Activated CD8-positive, alpha-beta T cell treated with anti-CD3 and anti-CD28 coated beads for 36 hours (primary cell): ENCODE measurements around the gene CDKN1C. TPM values are rescaled to one million over a fixed set of nuclear protein-coding genes. Genes with fewer than 3 reads are reported as not detected.

ENCODE experiments used
- ATAC-seq: fragments of 200-7000 bp; cut with Tn5 transposase; one replicate; pipeline ENCODE4 v1.10.0; 2021; ENCODE audit warnings: mild to moderate bottlenecking, moderate library complexity
- CTCF ChIA-PET: fragments of 350-600 bp; sonication (Branson Sonifier 250); formaldehyde crosslinking; loops from one replicate; lab custom pipeline; 2021; ENCODE audit warnings: antibody characterized with exemption; lab: Charles Lee
- POLR2A ChIA-PET: fragments of 350-600 bp; sonication (Branson Sonifier 250); formaldehyde crosslinking; loops from one replicate; lab custom pipeline; 2021; ENCODE audit warnings: antibody characterized with exemption; lab: Charles Lee
- DNase-seq: peaks from one replicate; pipeline ENCODE4 v3.0.0-alpha.2; 2020
- H3K27ac Mint-ChIP-seq: one replicate; pipeline ENCODE4 v1.8.0; 2021; ENCODE audit warnings: mild to moderate bottlenecking, mixed read lengths
- H3K27me3 Mint-ChIP-seq: one replicate; pipeline ENCODE4 v1.8.0; 2021; ENCODE audit warnings: mixed read lengths
- H3K36me3 Mint-ChIP-seq: one replicate; pipeline ENCODE4 v1.8.0; 2021; ENCODE audit warnings: low read depth, mixed read lengths
- H3K4me1 Mint-ChIP-seq: one replicate; pipeline ENCODE4 v1.8.0; 2021; ENCODE audit warnings: low read depth, mixed read lengths
- H3K4me3 Mint-ChIP-seq: one replicate; pipeline ENCODE4 v1.8.0; 2021; ENCODE audit warnings: mild to moderate bottlenecking, moderate library complexity, mixed read lengths
- H3K9me3 Mint-ChIP-seq: one replicate; pipeline ENCODE4 v1.8.0; 2021; ENCODE audit warnings: mixed read lengths
- intact Hi-C: fragments of 100-400 bp; cut with micrococcal nuclease; formaldehyde crosslinking; loops from one replicate; pipeline ENCODE4 v1.10.0; 2022
- total RNA-seq, 2 experiments: library from RNA; stranded (reverse); gene quantifications; one replicate each; pipeline ENCODE4 v1.2.3, GENCODE V29; 2021
- TF ChIP-seq, protein P1 (sequence below): fragments of 200-600 bp; IDR thresholded peaks from one replicate; pipeline ENCODE4 v1.8.0; 2022; ENCODE audit warnings: antibody characterized with exemption, mild to moderate bottlenecking

CDKN1C gene
- total RNA-seq, 2 experiments from 2014 or later: 1.6 TPM

DNA sequence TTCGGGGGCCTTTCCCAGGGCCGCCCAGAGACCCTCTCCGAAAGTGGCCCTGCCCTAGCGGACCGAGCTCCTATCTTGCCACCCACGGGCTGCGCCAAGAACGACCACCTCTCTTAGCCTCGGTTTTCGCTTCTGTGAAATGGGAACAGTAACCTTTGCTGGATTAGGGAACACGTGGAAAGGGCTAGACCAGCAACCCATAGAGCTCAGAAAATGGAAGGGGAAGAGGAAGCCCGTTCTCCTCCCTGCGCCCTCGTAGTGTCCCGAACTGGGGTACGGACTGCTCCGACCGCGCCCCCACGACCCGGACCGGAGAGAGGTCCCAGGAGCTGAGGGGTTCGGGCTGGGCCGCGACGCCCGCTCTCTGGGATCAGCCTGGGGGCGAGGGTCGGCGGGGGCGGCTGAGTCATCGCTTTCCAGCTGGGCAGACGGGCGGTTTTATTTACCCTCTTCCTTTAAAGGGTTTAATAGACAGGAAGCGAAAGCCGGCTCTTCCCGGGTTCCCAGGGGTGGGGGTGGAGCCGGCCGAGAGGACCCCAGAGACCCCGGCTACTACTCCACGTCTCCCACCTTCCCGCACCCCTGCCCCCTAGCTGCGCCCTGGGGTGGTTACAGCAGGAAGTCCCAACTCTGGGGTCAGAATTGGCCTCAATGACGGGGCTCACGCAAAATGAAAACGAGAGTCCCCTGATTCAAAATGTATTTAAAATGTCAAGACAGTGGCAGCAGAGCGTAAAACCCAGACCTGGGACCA lies 44.6 kb upstream of the CDKN1C start:
- H3K27me3 Mint-ChIP-seq: peaks cover 25% of the 10 kb centered on the region
- H3K27ac Mint-ChIP-seq: peak overlapping the region; percentile 79
- TF ChIP-seq, protein P1, sequence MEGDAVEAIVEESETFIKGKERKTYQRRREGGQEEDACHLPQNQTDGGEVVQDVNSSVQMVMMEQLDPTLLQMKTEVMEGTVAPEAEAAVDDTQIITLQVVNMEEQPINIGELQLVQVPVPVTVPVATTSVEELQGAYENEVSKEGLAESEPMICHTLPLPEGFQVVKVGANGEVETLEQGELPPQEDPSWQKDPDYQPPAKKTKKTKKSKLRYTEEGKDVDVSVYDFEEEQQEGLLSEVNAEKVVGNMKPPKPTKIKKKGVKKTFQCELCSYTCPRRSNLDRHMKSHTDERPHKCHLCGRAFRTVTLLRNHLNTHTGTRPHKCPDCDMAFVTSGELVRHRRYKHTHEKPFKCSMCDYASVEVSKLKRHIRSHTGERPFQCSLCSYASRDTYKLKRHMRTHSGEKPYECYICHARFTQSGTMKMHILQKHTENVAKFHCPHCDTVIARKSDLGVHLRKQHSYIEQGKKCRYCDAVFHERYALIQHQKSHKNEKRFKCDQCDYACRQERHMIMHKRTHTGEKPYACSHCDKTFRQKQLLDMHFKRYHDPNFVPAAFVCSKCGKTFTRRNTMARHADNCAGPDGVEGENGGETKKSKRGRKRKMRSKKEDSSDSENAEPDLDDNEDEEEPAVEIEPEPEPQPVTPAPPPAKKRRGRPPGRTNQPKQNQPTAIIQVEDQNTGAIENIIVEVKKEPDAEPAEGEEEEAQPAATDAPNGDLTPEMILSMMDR: peak; percentile 85
- peak; percentile 80 for DNase-seq
- peaks cover 25% of the 10 kb centered on the region for H3K4me1 Mint-ChIP-seq
- no peaks in the 10 kb centered on the region for H3K36me3 Mint-ChIP-seq
- peaks cover 2% of the 10 kb centered on the region for H3K9me3 Mint-ChIP-seq
- ATAC-seq: peak; percentile 43
- intact Hi-C loops: no loop called here
- ChIA-PET CTCF (interaction anchor here (0.6 to 2.6 kb wide), 27 partner anchors 10 to 399 kb away, joined by 3 to 23 read pairs (median 5); partner anchors contain the start of gene CDKN1C), POLR2A (interaction anchor here (1.0 to 4.5 kb wide), 7 partner anchors 8 to 84 kb away, joined by 3 to 39 read pairs (median 3); no protein-coding TSS in a partner anchor)
- H3K4me3 Mint-ChIP-seq: peak overlapping the region; percentile 75

DNA sequence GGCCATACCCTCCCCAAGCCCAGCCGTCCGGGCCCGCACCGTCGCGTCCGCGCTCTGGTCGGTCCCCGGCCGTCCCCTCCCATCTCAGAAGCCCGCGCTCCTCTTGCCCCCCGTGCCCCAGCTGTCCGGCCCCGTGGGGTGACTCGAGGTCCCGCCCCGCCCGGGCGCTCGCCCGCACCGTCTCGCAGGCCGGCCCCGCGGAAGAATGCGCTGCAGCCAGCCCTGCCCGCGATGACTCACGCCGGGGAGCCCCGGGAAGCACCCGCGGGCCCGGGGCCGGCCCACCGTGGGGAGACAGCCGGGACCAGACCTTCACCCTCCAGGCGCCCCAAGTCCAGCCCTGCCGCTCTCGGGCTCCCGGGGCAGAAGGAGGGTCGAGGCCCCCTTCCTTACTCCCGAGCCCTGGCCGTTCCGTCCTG lies 44.0 kb upstream of the CDKN1C start:
- ChIA-PET POLR2A (interaction anchor here (1.0 to 4.5 kb wide), 6 partner anchors 12 to 85 kb away, joined by 3 to 39 read pairs (median 3); no protein-coding TSS in a partner anchor), CTCF (interaction anchor here (0.7 to 2.6 kb wide), 24 partner anchors 9 to 398 kb away, joined by 3 to 23 read pairs (median 6); partner anchors contain the start of gene CDKN1C)
- H3K27ac Mint-ChIP-seq: peak overlapping the region; percentile 79
- H3K36me3 Mint-ChIP-seq: no peaks in the 10 kb centered on the region
- TF ChIP-seq, protein P1: no peak
- intact Hi-C loops: no loop called here
- H3K27me3 Mint-ChIP-seq: peaks cover 25% of the 10 kb centered on the region
- peaks cover 2% of the 10 kb centered on the region for H3K9me3 Mint-ChIP-seq
- H3K4me3 Mint-ChIP-seq: peak overlapping the region; percentile 75
- H3K4me1 Mint-ChIP-seq: peaks cover 25% of the 10 kb centered on the region
- ATAC-seq (peak; percentile 21), DNase-seq (peak; percentile 69)

DNA sequence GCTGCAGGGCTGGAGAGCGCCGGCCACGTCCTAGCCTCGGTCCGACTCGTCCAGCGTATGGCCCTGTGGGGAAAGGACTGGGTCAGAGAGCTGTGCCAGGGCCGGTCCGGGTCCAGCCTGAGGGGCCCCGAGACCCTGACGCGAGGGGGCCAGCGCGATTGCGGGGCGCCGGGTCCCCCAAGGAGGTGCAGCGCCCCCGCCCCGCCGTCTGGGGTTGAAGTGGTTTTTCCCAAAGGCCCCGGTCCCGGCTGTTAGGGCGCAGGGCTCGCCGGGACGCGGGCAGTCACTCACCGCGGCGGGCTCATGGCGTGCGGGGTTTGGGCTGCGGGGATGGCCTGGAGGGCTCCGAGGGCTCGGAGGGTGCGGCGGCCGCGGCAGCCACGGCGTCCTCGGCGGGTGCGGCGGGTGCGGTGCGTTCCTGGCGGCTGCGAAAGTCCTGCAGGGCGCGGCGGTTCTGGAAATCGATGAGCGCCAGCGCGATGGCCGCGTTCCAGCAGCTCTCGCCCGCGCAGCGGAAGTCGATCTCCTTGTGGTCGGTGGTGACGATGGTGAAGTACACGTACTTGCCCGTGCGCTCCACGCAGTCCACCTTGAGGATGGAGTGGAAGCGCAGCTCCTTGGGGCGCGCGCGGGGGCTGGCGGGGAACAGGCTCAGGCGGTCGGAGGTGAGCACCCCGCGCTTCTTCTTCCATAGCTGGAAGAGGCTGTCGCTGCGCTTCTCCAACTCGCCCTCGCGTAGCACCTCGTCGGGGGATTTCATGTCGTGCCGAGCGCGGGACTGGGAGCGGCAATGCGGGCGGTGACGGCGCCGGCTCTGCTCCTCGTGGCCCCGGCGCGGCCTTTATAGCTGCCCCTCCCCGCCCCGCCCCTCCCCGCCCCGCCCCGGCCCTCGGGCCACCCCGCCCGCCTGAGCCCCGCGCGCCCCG lies 43.3 kb upstream of the CDKN1C start, which contains the start of gene PHLDA2:
PHLDA2 (minus strand) TSS at position 816 of the 926 bp plus-strand sequence; CDS start at position 760, 56 bp downstream.
- ATAC-seq (peak; percentile 14), DNase-seq (peak; percentile 76)
- intact Hi-C loops: no loop called here
- Mint-ChIP-seq H3K27me3 (peaks cover 25% of the 10 kb centered on the region), H3K4me3 (peak within 1 kb of the TSS; percentile 75), H3K36me3 (no peaks in the 10 kb centered on the region), H3K4me1 (peaks cover 24% of the 10 kb centered on the region), H3K27ac (peak within 1 kb of the TSS; percentile 79), H3K9me3 (peaks cover 2% of the 10 kb centered on the region)
- TF ChIP-seq, protein P1: no peak
- ChIA-PET CTCF (interaction anchor here (0.9 to 2.6 kb wide), 16 partner anchors 9 to 395 kb away, joined by 3 to 23 read pairs (median 6); a partner anchor contains a TSS), POLR2A (interaction anchor here (0.7 to 4.5 kb wide), 5 partner anchors 12 to 206 kb away, joined by 3 to 39 read pairs (median 5); a partner anchor contains a TSS)

DNA sequence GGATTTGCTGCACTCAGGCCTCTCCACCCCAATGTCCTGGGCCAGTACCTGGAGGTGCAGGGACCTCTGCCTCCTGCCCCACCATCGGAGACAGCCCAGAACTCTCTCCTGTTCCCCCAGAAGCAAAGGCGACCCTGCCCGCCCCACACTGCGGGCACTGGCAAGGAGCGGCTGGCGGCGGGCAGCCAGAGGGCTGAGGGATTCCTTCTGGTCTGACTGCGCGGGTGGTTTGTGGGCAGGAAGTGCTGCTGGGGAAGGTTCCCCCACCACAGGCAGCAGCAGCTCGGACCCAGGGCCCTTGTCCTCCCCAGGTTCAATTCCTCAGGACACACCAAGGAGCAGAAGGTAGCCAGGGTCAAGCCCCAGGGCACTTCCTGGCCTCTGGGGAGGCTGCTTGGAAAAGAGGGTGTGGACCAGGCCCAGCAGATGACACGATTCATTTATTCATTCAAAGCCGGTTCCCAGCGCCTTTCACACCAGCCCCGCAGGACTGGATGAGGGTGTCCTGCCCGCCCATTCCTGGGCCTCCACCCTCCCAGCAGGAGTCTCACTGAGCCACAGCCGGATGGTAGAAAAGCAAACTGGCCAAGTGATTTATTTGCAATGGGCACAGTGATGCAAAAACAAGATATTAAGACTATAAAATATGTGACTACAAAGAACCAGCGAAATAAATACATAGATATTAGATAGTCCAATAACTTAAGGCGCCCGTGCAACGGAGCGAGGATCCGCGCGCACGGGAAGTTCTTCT lies 42.5 kb upstream of the CDKN1C start:
- Mint-ChIP-seq H3K4me1 (peaks cover 19% of the 10 kb centered on the region), H3K4me3 (peak overlapping the region; percentile 61), H3K27me3 (peaks cover 25% of the 10 kb centered on the region), H3K9me3 (peaks cover 2% of the 10 kb centered on the region), H3K36me3 (no peaks in the 10 kb centered on the region), H3K27ac (peak overlapping the region; percentile 25)
- ChIA-PET CTCF (interaction anchor here (1.0 kb wide), 1 partner anchor 30 kb away, joined by 3 read pairs; no protein-coding TSS in a partner anchor), POLR2A (interaction anchor here (0.7 to 4.5 kb wide), 6 partner anchors 13 to 206 kb away, joined by 3 to 39 read pairs (median 4); a partner anchor contains a TSS)
- DNase-seq (no peak), ATAC-seq (no peak)
- intact Hi-C loops: no loop called here
- TF ChIP-seq, protein P1: no peak
